ENCODE measurements around the gene WIPI1.

Gene WIPI1

GRCh38 chr17:68482576-68483041, 25.3 kb upstream of the WIPI1 start:
- TF ChIP-seq CTCF (IDR thresholded peaks at IDR 0.05; ENCODE audit: insufficient read depth, low read length, poor library complexity, severe bottlenecking), result no peak
- Histone ChIP-seq H3K4me3 (replicated peaks; ENCODE audit: low read depth, low read length) (no peak overlapping the region), H3K36me3 (ENCODE audit: control insufficient read depth, insufficient read depth, low read length) (no peaks in the 10 kb centered on the region), H3K27me3 (replicated peaks; ENCODE audit: control insufficient read depth, insufficient read depth, low read length) (no peaks in the 10 kb centered on the region)
- DNase-seq (ENCODE audit: extremely low read depth, insufficient read length), result no peak

- no peak for TF ChIP-seq CTCF (IDR thresholded peaks at IDR 0.05; ENCODE audit: insufficient read depth, low read length, poor library complexity, severe bottlenecking)
- DNase-seq (ENCODE audit: extremely low read depth, insufficient read length), result no peak
- Histone ChIP-seq H3K36me3 (ENCODE audit: control insufficient read depth, insufficient read depth, low read length) (no peaks in the 10 kb centered on the region), H3K4me3 (replicated peaks; ENCODE audit: low read depth, low read length) (no peak overlapping the region), H3K27me3 (replicated peaks; ENCODE audit: control insufficient read depth, insufficient read depth, low read length) (no peaks in the 10 kb centered on the region)
Observed at GRCh38 chr17:68480885-68481284, 23.6 kb upstream of the WIPI1 start.

GRCh38 chr17:68470961-68471360, 13.7 kb upstream of the WIPI1 start:
- no peak for TF ChIP-seq CTCF (IDR thresholded peaks at IDR 0.05; ENCODE audit: insufficient read depth, low read length, poor library complexity, severe bottlenecking)
- H3K27me3 ChIP-seq (replicated peaks; ENCODE audit: control insufficient read depth, insufficient read depth, low read length), result no peaks in the 10 kb centered on the region
- no peaks in the 10 kb centered on the region for H3K36me3 ChIP-seq (ENCODE audit: control insufficient read depth, insufficient read depth, low read length)
- no peak for DNase-seq (ENCODE audit: extremely low read depth, insufficient read length)
- H3K4me3 ChIP-seq (replicated peaks; ENCODE audit: low read depth, low read length), result no peak overlapping the region

GRCh38 chr17:68468788-68469187, 11.5 kb upstream of the WIPI1 start:
- H3K27me3 ChIP-seq (replicated peaks; ENCODE audit: control insufficient read depth, insufficient read depth, low read length), result no peaks in the 10 kb centered on the region
- no peak overlapping the region for H3K4me3 ChIP-seq (replicated peaks; ENCODE audit: low read depth, low read length)
- H3K36me3 ChIP-seq (ENCODE audit: control insufficient read depth, insufficient read depth, low read length), result no peaks in the 10 kb centered on the region
- TF ChIP-seq CTCF (IDR thresholded peaks at IDR 0.05; ENCODE audit: insufficient read depth, low read length, poor library complexity, severe bottlenecking), result no peak
- no peak for DNase-seq (ENCODE audit: extremely low read depth, insufficient read length)

GRCh38 chr17:68468334-68468733, 11.0 kb upstream of the WIPI1 start:
- Histone ChIP-seq H3K36me3 (ENCODE audit: control insufficient read depth, insufficient read depth, low read length) (no peaks in the 10 kb centered on the region), H3K27me3 (replicated peaks; ENCODE audit: control insufficient read depth, insufficient read depth, low read length) (no peaks in the 10 kb centered on the region), H3K4me3 (replicated peaks; ENCODE audit: low read depth, low read length) (no peak overlapping the region)
- TF ChIP-seq CTCF (IDR thresholded peaks at IDR 0.05; ENCODE audit: insufficient read depth, low read length, poor library complexity, severe bottlenecking), result no peak
- no peak for DNase-seq (ENCODE audit: extremely low read depth, insufficient read length)

Data from GM06990 (cell line).